Gastrocnemius medialis (tissue), 4 donors: ENCODE data around the gene METRNL.

Experiments used
- POLR2A ChIP-seq, 2 donors: fragments of 450-650 bp; IDR thresholded peaks; one replicate each; pipeline ENCODE4 v1.6.1; 2017; ENCODE audit warnings: antibody characterized with exemption in 2 of 2, mild to moderate bottlenecking in 2 of 2, moderate library complexity in 2 of 2
- TF ChIP-seq, protein P1 (sequence below), 5 experiments: fragments of 450-650 bp in 3 of 5; fragments of 200-600 bp in 2 of 5; sonication (generic) in 2 of 5; IDR thresholded peaks in 4 of 5; conservative IDR thresholded peaks in 1 of 5; 1 replicate in 4 of 5; 2 replicates in 1 of 5; pipeline ENCODE4 v1.5.1; 2016 to 2019; ENCODE audit warnings: antibody characterized with exemption in 5 of 5, mild to moderate bottlenecking in 3 of 5, moderate library complexity in 3 of 5

GRCh38 chr17:83103200-83103942 lies 24.0 kb downstream of the METRNL start:
- TF ChIP-seq, protein P1, sequence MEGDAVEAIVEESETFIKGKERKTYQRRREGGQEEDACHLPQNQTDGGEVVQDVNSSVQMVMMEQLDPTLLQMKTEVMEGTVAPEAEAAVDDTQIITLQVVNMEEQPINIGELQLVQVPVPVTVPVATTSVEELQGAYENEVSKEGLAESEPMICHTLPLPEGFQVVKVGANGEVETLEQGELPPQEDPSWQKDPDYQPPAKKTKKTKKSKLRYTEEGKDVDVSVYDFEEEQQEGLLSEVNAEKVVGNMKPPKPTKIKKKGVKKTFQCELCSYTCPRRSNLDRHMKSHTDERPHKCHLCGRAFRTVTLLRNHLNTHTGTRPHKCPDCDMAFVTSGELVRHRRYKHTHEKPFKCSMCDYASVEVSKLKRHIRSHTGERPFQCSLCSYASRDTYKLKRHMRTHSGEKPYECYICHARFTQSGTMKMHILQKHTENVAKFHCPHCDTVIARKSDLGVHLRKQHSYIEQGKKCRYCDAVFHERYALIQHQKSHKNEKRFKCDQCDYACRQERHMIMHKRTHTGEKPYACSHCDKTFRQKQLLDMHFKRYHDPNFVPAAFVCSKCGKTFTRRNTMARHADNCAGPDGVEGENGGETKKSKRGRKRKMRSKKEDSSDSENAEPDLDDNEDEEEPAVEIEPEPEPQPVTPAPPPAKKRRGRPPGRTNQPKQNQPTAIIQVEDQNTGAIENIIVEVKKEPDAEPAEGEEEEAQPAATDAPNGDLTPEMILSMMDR (IDR thresholded peaks at IDR 0.05 in 4 of 5, conservative IDR thresholded peaks at IDR 0.05 in 1 of 5), result no peak
- TF ChIP-seq POLR2A (IDR thresholded peaks at IDR 0.05), result no peak
